Stimulated activated CD8-positive, alpha-beta memory T cell treated with anti-CD3 and anti-CD28 coated beads, Interleukin-7, amount 100 ng/mL, for 4 hours (primary cell): Measurements from ENCODE around the gene LINGO1.

Source experiments
- DNase-seq, 2 donors: peaks; one replicate each; pipeline ENCODE4 v3.0.0-alpha.2; 2020; ENCODE audit warnings: low read depth in 2 of 2

LINGO1 gene

DNA sequence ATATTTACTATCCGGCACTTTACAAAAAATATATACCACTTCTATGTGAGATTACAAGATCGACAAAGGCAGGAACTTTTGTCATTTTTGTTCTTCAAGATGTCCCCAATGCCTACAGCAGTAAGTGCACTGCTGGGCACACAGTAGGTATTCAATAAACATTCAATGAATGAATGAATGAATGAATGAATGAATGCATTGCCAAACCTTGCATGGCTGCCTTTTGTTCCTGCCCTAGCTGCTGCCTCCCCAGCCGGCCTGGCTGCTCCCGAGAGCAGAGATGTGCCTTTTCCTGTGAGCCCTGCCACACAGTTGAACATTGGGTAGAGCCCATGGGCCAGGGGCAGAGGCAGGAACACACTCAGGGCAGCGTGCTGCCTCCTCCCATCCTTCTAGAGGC is 37.5 kb downstream of the LINGO1 start:
- no peak for DNase-seq

DNA sequence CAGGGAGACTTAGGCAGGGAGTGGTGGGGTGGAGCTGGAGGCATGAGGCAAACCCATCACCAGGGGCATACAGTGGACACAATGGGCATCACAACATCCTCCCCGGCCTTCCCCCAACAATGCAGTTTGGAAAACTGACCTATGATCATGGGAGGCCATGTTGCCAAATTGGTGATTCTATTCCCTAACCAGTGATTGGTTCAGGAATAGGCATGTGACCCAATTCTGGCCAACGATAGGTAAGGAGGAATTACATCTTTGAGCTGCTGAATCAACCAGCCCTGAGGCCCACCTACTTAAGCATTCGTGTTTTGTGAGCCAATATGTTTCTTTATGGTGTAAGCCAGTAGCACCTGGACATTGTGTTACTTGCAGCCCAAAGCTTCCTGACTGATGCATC is 40.0 kb downstream of the LINGO1 start:
- DNase-seq, result no peak

GRCh38 chr15:77591968-77592613 is 40.6 kb downstream of the LINGO1 start:
- DNase-seq, result no peak

DNA sequence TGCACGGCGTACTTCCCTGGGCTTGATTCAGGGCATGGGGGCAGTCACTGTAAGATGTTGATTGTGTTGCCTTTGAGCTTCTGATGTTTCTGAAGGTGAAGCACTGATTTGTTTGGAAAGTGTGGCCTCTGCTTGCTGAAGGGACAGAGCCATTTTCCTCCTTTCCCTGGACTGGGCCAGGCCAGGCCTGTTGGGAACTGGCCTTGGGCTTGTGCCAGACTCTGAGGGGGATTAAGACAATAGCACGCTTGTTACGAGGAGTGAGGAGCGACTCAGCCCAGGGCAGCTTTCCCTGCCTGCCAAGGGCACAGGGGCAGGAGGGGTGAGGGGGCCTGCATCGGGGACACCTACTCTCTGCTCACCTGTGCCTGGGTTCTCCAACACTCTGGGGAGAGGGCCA is 42.9 kb downstream of the LINGO1 start:
- no peak for DNase-seq

DNA sequence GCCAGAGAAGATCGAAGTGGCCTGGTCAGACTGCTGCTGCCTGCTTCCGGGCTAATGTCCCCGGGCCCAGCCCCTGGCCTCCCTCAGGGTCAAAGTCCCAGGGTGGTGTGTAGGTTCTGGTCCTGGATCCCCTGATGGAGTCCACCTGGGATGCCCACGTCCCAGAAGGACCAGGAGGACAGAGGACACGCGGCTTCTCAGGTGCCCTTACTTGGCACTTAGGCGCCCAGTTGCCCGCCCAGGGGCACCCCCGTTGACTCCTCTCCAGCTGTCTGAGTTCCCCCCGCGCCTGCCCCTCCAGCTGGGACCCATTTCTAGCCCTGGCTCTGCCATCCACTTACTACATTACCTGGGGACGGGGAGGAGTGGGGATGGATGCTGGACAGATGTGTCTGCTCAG is 44.6 kb downstream of the LINGO1 start:
- no peak for DNase-seq

DNA sequence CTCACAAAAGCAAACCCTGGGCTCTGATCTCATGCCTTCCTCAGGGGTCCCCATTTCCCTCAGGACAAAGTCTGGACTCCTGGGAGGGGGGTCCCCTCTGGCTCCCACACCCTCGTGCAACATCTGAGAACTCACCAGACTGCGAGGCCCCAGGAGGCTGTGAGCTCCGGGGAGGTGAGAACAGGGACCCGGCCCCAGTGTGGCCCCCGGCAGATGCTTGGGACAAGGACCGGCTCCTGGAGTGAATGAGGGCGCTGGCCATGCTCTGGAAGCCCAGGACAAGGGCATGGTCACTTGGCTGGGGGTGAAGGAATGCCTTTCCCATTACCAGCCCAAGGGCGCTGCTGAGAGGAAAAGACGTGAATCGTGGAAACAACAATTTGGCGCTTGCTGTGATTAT is 48.0 kb downstream of the LINGO1 start:
- no peak for DNase-seq

DNA sequence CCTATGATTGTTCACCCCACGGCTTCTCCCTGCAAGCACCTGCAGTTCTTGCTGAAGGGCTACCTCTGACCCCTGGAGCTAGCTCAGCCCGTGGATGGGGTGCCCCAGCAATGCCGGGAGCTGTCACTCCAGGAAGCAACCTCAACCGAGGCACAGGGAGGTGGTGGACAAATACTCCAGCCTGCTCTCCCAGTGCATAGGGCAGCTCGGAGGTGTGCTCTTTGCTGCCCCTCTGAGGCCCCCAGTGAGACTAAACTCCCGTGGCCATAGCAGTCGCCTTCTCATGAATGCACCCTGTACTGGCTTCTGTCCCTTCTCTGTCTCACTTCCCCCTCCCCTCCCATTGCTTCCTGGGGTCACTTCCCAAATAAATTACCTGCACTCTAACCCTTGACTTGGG is 48.5 kb downstream of the LINGO1 start:
- no peak for DNase-seq

GRCh38 chr15:77582763-77583162 is 49.9 kb downstream of the LINGO1 start:
- no peak for DNase-seq

GRCh38 chr15:77581896-77582569 is 50.7 kb downstream of the LINGO1 start:
- no peak for DNase-seq

GRCh38 chr15:77580996-77581682 is 51.6 kb downstream of the LINGO1 start:
- no peak for DNase-seq

DNA sequence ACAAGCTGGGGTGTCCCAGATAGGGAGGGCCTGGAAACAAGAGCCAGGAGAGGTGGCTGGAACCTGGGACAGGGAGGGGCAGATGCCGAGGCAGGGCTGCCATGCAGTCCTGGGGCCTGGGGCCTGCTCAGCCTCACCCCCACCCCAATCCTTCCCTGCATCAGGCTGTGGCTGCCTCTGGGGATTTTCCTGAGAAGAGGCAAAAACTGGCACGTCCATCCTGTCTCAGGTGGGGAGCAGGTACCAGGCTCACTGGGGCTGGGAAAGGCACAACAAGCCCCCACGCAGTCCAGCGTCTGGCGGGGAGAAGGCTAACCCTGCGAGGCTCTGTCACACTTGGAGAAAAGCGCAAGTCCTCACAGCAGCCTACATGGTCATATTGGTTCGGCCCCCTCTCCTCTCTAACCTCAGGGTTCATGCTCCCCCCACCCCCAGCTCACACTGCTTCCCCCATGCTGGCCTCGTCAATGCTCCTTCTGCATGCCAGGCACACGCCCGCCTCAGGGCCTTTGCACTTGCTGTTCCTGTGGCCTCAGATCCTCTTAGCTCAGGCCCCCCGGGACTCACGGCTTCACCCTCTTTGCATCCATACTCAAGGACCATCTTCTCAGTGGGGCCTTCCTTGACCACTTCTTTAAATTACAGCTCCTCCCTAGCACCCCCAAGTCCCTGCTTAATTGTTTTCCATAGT is 53.1 kb downstream of the LINGO1 start:
- no peak for DNase-seq

DNA sequence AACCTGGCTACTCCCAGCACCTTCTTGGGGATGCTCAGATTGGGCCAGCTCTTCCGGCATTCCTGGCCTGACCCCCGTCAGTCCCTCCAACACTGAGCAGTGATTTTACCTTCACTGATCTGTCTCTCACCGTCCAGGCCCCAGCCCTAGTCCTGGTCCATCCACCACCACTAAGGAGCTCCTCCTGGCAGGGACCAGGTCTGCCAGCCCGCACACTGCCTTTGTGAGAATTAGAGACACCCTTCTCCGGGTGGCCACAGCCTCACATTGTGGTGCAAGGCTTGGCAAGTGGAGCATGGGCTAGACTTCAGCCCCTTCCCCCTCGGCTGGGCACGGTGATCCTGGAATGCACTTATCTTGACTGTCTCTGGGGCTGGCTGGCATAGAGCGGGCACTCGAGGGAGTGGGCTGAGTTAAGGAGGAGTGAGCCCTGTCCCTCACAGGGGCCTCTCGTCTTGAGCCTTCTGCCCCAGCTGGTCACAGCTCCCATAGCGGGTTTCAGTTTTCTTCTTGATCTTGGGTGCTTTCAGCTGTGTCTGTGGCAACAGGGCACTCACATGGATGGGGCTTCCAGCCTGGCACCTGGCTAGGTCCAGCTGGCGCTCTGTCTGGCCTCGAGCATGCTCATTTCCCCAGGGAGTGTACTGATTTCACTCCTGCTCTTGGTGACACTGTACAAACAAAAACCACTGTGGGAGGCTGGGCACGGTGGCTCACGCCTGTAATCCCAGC is 53.9 kb downstream of the LINGO1 start:
- no peak for DNase-seq

GRCh38 chr15:77577366-77577950 is 55.3 kb downstream of the LINGO1 start:
- DNase-seq, result no peak

DNA sequence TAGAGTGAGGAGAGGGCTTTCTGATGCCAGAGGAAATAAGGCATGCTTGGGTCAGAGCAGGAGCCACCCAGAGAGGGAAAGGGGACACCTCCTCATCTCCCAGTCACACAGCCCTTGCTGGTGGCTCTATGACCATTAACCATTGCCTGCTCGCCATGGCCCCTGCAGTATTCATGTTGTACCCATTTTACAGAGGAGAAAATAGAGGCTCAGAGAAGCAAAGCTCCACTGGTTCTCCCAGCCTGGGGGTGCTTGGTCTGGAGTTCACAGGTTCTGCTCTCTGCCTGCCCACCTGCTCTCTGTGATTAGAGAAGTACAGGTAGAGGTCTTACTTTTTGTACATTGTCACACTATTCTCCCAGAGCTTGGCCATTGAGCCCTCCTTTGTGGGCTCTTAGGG is 56.2 kb downstream of the LINGO1 start:
- DNase-seq, result no peak

- DNase-seq, result no peak
Measured at GRCh38 chr15:77575203-77575934, 57.3 kb downstream of the LINGO1 start.

DNA sequence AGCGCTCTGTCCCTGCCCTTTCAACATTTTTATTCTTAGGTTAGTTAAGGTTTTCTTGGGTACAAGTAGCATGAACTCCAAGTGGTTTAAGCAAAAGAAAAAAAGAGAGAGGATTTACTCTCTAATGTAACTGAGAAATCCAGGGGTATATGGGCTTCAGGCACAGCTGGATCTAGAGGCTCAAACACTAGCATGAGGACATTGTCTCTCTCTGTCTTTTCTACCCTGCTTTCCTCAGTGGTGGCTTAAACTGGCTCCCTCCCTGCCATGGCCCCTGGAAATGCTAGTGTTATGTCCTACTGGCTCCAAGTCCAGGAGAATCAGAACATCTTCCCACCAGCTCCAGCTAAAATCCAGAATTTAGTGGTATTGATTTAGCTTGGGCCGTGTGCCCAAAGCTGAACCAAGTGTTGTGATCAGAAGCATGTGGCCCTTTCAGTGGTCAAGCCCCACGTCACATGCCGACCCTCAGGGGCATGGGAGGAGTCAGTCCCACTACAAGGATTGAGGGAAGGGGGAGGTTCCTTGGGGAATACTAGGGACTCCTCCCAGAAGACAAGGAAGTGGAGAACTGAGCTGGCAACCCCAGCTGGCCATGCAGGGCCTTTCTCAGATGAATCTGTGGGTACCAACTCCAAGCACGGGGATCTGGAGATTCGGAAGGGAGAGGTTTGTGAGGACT is 58.0 kb downstream of the LINGO1 start:
- no peak for DNase-seq

GRCh38 chr15:77573802-77574201 is 58.9 kb downstream of the LINGO1 start:
- no peak for DNase-seq

GRCh38 chr15:77572186-77572585 is 60.5 kb downstream of the LINGO1 start:
- DNase-seq, result no peak

DNA sequence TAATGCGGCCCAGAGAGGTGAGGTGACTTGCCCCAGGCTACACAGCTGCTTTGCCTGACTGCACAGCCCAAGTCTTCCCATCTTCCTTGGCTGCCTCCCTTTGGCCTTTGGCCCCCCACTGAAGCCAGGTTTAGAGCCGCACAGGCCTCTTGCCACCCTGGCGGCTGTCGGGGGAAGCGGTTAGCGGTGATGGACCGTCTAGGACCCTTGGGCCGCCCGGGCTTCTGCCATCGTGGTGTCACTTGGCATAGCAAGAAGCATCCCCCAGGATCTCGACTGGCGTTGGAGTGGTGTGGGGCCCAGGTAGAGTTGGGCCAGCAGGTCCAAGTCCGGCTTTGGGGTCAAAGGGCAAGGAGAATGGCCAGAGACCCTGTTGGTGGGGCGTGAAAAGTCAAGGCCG is 61.0 kb downstream of the LINGO1 start:
- DNase-seq, result no peak

- no peak for DNase-seq
Measured at GRCh38 chr15:77571181-77571580, 61.5 kb downstream of the LINGO1 start.
